ENCODE data around the gene RNU1-1.
"Not testable (repeated sequence)": the region's sequence is repeated elsewhere in the genome, so short reads cannot be mapped to it uniquely, and the experiment has no call there.

Gene RNU1-1

GRCh38 chr1:16498047-16498446 is 16.0 kb downstream of the RNU1-1 start:
- not testable (repeated sequence) for FAIRE-seq; DNase-seq (ENCODE audit: low spot score)

DNA sequence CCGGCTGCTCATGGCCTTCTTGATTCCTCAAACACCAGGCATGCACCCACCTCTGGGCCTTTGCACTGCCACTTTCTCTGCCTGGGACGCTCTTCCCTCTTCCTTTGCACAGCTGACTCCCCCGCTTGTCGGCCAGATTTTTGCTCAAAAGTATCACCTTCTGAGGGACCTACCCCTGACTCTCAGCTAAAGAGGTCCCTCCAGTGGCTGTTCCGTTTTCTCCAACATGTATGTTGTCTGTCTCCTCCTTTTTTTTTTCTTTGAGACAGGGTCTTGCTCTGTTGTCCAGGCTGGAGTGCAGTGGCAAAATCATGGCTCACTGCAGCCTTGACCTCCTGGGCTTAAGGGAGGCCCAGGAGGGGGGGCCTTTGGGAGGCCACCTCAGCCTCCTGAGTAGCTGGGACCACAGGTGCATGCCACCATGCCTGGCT is 16.6 kb downstream of the RNU1-1 start:
- not testable (repeated sequence) for DNase-seq (ENCODE audit: low spot score); FAIRE-seq

GRCh38 chr1:16493731-16494130 is 20.4 kb downstream of the RNU1-1 start:
- not testable (repeated sequence) for FAIRE-seq; DNase-seq (ENCODE audit: low spot score)

DNA sequence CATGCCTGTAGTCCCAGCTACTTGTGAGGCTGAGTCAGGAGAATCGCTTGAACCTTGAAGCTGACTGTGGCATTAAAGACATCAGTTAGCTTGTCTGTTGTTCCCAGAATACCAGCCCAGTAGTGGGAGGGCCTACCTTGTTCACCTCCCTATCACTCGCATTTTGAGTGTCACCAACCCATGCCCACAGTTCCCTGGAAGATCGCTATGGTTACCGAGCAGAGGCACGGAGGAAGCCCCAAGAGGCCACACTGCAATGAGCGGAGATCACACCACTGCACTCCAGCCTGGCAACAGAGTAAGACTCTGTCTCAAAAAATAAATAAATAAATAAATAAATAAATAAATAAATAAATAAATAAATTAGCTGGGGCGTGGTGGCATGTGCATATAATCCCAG is 21.1 kb downstream of the RNU1-1 start:
- FAIRE-seq; DNase-seq (ENCODE audit: low spot score): not testable (repeated sequence)

GRCh38 chr1:16491056-16491675 is 22.9 kb downstream of the RNU1-1 start:
- DNase-seq (ENCODE audit: low spot score) = no peak
- FAIRE-seq = no peak

GRCh38 chr1:16489195-16489880 is 24.7 kb downstream of the RNU1-1 start:
- not testable (repeated sequence) for FAIRE-seq; DNase-seq (ENCODE audit: low spot score)

DNA sequence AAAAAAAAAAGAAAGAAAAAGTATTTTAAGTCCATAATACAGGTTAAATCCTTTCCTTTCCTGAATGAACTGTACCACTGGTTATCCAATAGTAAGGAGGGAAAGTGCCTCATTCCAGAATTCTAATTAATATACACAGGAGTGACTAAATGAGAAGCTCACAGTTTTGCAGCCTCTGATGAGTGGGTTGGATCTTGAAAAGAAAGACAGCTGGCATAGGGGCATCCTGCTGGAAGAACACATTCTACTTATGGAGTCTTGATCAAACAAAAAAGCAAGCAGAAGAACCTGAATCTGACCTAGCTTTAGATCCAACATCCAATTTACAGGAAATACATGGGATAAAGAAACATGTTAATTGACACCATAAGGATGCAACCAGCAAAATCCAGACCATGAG is 27.1 kb downstream of the RNU1-1 start:
- not testable (repeated sequence) for DNase-seq (ENCODE audit: low spot score); FAIRE-seq

DNA sequence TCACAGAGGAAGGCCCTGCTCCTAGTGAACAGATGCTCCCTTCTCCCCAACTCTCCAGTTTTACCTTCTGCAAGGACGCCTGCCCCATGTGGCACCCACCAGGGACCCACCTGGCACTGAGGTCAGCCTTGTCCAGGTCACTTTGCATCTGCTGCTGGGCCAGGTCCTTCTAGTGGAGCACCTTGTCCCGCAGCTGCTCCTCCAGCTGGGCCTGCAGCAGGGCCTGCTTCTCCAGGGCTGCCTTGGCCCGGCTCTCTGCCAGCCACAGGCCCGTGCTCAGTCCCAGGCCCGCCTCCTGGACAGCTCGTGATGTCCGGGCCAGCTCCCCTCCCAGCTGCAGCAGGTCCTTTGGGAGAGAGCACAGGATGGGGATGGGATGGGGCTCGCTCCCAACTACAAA is 27.8 kb downstream of the RNU1-1 start:
- DNase-seq (ENCODE audit: low spot score); FAIRE-seq: not testable (repeated sequence)

GRCh38 chr1:16484931-16485330 is 29.2 kb downstream of the RNU1-1 start:
- FAIRE-seq (no peak), DNase-seq (ENCODE audit: low spot score) (no peak)

GRCh38 chr1:16484501-16484835 is 29.6 kb downstream of the RNU1-1 start:
- no peak for FAIRE-seq

DNA sequence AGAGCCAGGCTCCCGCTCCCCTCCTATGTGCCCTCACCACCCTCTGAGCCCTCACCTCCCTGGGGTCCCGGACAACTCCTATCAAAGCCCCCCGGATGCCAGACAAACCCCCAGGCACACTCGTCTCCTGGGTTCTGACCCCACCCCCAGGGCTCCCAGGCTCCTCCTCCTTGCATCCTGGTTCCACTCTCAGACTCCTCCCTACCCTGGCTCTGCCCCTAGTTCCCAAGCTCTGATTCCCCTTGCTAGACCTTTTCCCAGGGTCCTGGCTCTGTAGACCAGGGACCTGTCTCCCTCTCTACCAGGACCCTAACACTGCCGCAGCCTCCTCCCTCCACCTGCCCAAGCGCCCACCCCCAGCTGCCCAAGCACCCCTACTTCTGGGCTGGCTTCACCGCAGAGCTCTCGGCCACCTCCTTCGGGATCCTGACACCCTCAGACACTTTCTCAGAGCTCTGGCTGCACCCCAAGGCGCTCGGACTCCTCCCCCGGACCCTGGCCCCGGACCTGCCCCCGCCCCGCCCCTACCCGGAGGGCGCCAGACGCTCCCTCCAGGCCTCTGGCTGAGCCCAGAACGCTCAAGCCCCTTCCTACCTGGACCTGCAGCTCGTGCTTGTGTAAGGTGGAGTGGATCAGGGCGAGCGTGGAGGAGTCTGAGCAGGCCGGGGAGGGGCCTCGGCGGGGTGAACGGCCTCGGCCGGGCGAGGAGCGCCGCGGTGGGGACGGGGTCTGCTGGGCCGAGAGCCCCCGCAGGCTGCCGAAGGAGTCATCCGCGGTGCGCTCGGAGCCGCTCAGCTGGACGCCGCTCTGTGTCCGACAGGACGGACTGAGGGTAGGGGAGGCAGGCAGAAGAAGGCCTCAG is 30.2 kb downstream of the RNU1-1 start:
- FAIRE-seq = not testable (repeated sequence)

More at GRCh38 chr1:16484501-16484835, 29.6 kb downstream of the RNU1-1 start:
- DNase-seq (ENCODE audit: low spot score) = no peak

GRCh38 chr1:16483146-16483545 is 30.9 kb downstream of the RNU1-1 start:
- DNase-seq (ENCODE audit: low spot score); FAIRE-seq: not testable (repeated sequence)

More for the DNA sequence above, 30.2 kb downstream of the RNU1-1 start:
- DNase-seq (ENCODE audit: low spot score) = not testable (repeated sequence)

GRCh38 chr1:16478091-16478490 is 36.0 kb downstream of the RNU1-1 start:
- FAIRE-seq (no peak), DNase-seq (ENCODE audit: low spot score) (no peak)

DNA sequence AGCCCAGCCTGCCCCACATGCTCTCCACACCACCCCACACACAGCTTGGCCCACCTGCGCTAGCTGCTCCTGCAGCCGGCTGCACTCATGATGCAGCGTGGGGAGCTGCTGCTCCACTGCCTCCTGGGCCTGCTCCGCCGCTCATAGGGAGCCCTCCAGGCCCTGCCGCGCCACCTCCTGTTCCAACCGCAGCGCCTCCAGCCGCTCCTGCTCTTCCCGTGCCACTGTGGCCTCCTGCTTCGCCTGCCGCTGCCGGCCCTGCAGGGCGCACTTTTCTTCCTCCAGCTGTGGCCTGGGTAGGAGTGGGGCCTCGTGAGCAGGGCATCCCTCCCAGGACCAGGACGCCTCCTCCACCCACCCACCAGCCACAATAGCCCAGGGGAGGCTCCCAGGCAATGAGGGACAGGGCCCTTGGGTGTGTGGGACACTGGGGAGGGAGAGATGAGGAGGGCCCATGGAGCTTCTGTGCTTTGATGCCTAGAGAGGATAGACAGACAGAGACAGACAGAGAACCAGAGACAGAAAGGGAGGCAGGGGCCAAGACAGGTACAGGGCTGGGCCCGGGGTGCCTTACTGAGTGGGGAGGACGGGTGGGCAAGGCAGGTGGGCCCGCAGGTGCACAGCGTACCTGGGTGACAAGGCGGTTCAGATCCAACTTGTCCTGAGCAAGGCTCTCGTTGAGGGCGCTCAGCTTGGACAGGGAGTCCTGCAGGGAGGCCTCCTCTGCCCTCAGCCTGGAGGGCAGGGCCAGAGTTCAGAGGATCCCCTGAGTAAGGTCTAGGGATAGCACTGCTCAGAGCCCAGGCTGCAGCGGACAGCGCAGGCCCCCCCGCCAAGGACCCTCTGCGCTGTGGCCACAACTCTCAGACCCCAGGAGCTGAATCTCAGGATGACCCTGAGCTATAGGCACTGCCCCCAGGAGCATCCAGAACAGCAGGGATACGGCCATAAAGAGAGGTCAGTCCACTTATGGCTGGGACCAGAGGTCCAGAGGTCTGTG is 38.0 kb downstream of the RNU1-1 start:
- FAIRE-seq; DNase-seq (ENCODE audit: low spot score): not testable (repeated sequence)

DNA sequence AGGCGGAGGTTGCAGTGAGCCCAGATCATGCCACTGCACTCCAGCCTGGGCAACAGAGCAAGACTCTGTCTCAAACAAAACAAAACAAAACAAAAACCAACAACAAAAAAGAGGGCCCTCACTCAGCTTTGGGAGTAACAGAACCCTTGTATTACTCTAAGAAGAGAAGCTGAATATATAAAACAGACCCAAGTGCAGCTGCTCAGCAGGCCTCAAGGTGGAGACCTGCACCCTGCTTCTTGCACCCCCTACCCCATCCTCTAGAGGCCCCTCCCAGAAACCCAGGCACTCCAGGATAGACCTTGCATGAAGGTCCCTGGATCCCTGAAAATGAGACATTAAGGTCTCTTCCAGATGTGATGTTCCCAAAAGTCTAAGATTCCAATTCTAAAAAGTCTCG is 39.2 kb downstream of the RNU1-1 start:
- not testable (repeated sequence) for FAIRE-seq
- DNase-seq (ENCODE audit: low spot score) = peak; percentile 11

DNA sequence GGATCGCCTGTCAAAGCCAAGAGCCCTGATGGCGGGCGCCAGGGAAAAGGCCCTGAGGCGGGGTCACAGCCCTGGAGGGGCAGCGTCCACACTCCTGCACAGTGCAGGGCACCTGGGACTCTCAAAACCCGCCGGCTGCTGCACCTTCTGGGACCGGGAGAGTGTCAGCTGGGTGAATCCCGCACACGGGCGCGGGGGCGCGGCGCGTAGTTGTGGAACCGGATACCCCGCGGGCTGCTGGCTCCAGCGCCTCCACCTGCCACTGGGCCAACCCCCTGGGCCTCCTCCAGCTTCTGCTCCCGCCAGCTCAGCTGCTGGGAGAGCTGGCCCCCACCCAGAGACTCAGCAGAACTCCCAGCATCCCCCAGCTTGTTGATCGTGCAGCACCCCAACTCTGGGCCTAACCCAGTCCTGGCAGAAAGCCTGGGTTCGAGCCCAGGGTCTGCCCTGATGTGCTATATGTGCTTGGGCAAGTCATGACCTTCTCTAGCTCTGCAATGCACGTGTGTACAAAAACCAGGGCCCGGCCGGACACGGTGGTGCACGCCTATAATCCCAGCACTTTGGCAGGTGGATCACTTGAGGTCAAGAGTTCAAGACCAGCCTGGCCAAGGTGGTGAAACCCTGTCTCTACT is 39.8 kb downstream of the RNU1-1 start:
- DNase-seq (ENCODE audit: low spot score) (no peak), FAIRE-seq (no peak)

DNA sequence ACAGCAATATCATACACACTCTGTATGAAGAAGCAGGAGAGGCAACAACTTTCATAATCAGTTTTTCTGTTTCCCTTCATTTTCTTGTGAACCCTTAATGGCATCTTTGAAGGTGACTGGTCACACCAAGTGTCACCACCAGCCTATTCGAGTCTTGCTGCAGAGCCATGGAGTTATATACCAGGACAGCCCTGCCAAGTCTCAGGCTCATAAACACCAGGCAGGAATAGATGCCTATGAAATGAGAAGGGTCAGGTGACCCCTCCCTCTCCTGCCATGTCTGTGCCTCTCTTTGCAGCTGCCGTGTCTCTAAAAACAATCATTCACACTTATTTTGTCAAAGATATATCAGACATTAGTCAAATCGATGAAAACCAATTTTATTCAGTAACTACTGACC is 45.5 kb downstream of the RNU1-1 start:
- no peak for DNase-seq (ENCODE audit: low spot score)
- no peak for FAIRE-seq

DNA sequence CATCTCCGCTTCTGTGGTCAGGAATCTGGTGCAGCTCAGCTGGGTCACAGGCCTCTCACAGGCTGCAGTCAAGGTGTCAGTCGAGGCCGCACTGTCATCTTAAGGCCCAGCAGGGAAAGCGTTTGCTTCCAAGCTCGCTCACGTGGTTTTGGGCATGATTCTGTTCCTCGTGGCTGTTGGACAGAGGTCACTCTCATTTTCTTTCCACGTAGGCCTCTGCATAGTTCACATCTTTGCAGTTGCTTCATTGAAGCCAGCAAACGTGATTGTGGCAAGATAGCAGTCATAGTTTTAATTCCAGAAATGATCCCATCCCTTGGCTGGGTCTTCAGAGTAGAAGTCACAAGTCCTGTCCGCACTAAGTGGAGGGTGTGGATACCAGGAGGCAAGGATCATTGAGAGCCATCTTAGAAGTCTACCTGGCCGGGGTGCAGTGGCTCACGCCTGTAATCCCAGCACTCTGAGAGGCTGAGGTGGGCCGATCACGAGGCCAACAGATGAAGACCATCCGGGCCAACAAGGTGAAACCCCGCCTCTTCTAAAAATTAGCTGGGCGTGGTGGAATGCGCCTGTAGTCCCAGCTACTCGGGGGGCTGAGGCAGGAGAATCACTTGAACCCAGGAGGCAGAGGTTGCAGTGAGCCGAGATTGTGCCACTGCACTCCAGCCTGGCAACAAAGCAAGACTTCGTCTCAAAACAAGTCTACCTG is 49.0 kb downstream of the RNU1-1 start:
- no peak for DNase-seq (ENCODE audit: low spot score)
- no peak for FAIRE-seq
